ENCODE measurements around the gene P2RY8.

P2RY8 gene

GRCh38 chrX:1537031-1537715, at the start of gene P2RY8:
P2RY8 (minus strand) TSS chrX:1537185; CDS start chrX:1466558, 70,627 bp downstream.
- TF ChIP-seq, protein P1, sequence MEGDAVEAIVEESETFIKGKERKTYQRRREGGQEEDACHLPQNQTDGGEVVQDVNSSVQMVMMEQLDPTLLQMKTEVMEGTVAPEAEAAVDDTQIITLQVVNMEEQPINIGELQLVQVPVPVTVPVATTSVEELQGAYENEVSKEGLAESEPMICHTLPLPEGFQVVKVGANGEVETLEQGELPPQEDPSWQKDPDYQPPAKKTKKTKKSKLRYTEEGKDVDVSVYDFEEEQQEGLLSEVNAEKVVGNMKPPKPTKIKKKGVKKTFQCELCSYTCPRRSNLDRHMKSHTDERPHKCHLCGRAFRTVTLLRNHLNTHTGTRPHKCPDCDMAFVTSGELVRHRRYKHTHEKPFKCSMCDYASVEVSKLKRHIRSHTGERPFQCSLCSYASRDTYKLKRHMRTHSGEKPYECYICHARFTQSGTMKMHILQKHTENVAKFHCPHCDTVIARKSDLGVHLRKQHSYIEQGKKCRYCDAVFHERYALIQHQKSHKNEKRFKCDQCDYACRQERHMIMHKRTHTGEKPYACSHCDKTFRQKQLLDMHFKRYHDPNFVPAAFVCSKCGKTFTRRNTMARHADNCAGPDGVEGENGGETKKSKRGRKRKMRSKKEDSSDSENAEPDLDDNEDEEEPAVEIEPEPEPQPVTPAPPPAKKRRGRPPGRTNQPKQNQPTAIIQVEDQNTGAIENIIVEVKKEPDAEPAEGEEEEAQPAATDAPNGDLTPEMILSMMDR (conservative IDR thresholded peaks at IDR 0.05), result no peak; the same call in 1 of the 2 replicates
- no peak within 1 kb of the TSS for H3K27ac ChIP-seq

GRCh38 chrX:1584237-1585011, 47.4 kb upstream of the P2RY8 start:
- TF ChIP-seq, protein P1 (conservative IDR thresholded peaks at IDR 0.05), result no peak

DNA sequence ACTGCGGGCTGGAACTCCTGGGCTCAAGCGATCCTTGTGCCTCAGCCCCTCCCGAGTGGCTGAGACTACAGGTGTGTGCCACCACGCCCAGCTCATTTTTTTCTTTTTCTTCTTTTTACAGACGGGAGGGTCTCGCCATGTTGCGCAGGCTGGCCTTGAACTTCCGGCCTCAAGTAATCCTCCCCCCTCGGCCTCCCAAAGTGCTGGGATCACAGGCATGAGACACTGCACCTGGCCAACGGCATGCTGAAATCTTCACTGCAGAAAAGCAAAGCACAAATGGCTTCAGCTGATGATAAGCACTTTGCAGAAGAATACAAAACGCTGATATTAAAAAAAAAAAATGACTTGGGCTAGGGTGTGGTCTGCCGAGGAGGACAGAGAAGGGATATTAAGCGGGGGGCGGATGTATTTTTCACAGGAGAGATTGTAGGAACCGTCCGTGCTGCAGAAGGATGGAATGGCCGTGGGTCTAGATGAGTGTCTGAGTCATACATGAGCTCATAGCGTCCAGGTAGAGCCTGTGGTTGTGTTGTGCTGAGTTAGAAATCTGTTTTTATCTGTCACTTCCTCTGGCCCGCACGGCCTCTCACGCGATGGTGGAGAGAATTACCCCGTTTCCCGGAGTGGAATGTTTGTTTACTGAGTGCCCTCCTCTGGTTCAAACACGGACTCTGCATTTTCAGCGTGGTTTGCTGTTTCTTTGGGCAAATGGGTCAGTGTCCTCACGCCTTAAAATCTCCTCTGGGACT, 45.9 kb upstream of the P2RY8 start:
- H3K27ac ChIP-seq, result no peak overlapping the region

More at GRCh38 chrX:1584237-1585011, 47.4 kb upstream of the P2RY8 start:
- H3K27ac ChIP-seq, result no peak overlapping the region

DNA sequence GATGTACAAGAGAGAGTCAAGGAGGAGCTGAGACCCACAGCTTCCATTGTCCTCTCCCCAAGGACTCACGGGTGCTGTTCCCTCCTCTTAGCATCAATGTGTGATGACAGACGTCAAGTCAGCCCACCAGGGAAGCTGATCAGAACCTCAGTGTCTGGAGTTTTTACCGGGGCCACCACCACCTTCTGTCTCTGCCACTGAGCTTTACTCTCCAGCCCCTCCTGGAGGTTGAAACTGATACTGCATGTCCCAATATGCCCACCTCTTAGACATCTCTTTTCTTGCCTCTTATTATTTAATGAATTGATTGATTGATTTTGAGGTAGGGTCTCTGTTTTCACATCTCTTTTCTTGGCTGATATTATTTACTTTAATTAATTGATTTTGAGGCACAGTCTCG, 44.1 kb upstream of the P2RY8 start:
- TF ChIP-seq, protein P1 (conservative IDR thresholded peaks at IDR 0.05), result peak; percentile 82
- H3K27ac ChIP-seq, result no peak overlapping the region

More for the DNA sequence above, 45.9 kb upstream of the P2RY8 start:
- TF ChIP-seq, protein P1 (conservative IDR thresholded peaks at IDR 0.05), result no peak

DNA sequence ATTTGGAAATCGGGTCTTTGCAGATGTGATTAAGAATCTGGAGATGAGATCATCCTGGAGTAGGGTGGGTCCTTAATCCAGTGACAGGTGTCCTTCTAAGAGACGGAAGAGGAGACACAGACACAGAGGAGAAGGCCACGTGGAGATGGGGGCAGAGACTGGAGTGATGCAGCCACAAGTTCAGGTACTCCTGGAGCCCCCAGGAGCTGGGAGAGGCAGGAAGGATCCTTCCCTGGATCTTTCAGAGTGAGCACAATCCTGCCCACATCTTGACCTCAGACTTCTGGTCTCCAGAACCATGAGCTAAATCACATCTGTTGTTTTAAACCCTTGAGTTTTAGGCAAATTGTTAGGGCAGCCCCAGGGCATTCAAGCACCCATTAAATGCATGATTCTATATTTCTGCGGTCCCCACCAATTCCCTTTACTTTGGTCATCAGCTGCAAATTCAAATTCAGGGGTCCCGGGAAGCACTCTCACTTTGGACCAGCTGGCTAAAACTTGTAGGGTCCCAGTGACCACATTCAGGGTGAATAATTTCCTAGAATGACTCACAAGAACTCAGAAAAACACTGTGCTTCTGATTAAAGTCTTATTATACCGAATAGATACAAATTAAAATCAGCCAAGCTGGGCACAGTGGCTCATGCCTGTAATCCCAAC, 41.7 kb upstream of the P2RY8 start:
- TF ChIP-seq, protein P1 (conservative IDR thresholded peaks at IDR 0.05), result no peak
- no peak overlapping the region for H3K27ac ChIP-seq

DNA sequence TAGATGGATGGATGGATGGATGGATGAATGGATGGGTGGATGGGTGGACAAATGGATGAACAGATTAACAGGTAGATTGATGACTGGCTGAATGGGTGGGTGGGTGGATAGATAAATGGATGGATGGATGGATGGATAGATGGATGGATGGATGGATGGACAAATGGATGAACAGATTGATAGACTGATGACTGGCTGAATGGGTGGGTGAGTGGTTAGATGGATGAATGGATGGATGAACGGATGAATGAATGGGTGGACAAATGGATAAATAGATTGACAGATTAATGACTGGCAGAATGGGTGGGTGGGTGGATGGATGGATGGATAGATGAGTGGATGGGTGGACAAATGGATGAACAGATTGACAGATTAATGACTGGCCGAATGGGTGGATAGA, 40.9 kb upstream of the P2RY8 start:
- H3K27ac ChIP-seq, result no peak overlapping the region
- TF ChIP-seq, protein P1 (conservative IDR thresholded peaks at IDR 0.05), result no peak
